GM21529 (cell line): ENCODE measurements around the gene CACNA2D1.
"Not testable (repeated sequence)": the region's sequence is repeated elsewhere in the genome, so short reads cannot be mapped to it uniquely, and the experiment has no call there.

Experiments used
- ATAC-seq: cut with Tn5 transposase; IDR thresholded peaks from one replicate; pipeline ENCODE4 v1.9.1; 2021; ENCODE audit not compliant: unreplicated experiment

The CACNA2D1 gene

DNA sequence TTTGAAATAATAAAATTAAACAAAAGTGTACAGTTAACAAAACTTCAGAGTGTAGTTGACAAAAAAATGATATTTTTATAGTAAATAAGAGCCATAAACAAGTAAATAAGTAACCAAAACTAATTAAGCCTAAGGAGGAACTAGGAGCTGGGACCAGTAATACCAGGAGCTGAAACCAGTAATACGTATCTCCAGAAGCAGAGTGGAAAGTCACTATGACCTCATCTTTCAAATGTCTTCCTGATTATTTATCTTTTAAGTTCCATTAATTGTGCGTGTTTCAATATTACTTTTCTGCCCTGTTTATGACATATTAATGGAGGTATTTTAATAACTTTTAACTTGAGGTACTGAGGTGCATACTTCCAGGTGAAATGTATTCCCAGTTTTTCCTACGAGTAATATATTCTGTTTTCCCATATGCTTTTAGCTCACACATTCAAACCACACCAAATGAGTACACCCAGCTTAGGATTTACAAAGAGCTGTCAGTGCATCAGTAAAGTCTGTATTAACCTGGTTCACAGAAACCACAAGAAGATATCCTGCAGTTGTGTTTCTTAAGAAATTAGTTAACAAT is 390.0 kb downstream of the CACNA2D1 start:
- ATAC-seq = no peak

DNA sequence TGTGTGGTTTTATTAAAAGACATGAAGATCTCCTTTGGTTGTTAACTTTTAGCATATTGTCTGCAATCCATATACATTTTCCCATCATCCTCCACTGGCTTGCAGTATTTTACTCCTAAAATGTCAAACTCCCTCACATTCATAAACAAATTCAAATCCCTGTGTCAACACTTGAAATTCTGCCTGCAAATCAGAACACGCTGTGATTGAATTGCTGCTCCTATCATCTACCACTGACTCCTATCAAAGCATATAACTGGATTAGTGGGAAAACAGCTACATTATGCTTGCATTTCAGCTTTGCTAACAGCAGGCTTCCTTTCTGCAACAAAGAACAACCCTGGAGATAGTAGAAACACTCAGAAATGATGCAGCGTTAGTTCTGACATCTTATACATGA is 392.0 kb downstream of the CACNA2D1 start:
- ATAC-seq = no peak

DNA sequence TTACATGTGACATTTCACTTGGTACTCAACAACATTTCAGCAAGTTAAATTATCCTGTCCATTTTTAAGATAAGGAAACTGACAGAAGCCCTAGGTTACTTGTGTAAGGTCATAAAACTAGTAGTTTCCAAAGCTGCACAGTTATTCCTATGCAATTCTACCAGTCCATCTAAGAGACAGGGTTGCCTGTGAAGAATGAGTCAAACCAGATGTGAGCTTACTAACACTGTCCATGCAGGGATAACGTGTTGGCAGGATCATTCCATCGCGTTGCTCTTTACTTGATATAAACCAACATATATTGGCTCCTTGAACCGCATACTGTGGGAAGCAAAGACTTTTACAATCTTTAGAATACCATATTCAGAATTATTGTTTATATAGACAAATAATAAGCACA is 392.8 kb downstream of the CACNA2D1 start:
- ATAC-seq = no peak

DNA sequence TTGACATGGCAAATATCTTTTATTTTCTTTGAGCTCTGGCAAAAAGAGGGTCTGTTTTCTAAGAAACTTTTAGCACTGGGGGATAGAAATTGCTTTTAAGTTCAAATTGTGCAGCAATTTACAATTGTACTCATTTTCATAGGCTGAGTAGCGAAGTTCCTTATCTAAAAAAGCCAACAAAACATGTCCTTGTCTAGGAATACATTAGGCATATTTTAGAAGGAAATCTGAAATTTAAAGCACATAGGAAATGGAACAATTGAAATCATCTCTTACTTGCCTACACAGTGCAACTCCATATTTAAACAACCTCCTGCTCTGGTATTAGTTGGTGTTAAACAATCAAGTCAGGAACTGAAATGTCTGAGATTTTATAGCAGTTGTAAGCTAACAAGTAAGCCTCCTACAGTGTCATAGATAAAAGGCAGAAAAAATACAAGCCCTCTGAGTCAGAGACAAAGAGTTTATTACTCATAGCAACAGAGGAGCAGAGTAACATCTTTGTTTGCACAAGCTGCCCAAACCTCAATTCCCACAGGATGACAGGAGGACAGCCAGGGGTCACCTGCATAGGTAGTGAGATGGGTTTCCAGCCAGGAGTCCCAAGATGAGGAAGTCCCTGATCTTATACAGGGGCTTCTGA is 393.6 kb downstream of the CACNA2D1 start:
- ATAC-seq = no peak

DNA sequence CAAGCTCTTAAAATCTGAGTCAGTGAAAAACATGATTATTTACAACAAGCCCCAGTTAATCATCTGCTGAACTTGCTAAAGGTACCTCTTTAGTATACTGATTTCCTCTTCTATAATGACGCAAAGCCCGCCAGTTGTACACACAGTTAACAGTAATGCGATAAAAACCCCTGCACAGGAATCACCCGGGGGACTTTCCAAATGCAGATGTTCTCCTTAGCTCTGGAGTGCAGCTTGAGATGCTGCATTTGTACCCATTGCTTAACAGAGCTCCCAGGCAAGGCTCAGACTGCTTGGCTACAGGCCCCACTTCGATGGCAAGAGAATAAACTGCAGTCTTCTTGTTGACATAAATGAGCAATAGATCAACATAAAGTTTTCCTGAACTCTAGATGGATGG is 394.1 kb downstream of the CACNA2D1 start:
- no peak for ATAC-seq

DNA sequence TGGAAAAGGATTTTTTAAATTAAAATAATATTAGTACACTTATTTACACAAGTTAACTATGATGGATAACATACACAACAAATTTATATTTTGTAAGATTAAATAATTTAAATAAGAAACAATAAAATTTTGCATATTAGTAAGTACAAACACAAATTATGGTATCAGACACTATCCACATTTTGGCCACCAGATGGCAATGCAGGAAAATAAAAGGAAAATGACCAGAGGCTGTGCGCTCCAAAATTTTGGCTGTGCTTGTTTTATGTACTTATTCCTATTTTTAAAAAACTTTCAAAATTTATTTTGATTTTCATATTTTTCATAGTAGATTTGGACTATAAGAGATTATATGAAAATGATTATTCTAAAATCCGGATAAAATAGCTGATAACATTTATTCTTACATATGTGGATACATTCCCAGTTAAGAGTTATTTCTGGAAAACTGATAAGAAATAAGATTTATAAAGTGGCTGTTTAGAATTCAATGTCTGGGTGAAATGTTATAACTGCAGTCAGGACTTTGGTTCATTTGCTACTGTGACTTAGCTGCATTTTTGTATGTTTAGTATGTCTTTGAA is 399.0 kb downstream of the CACNA2D1 start:
- no peak for ATAC-seq

DNA sequence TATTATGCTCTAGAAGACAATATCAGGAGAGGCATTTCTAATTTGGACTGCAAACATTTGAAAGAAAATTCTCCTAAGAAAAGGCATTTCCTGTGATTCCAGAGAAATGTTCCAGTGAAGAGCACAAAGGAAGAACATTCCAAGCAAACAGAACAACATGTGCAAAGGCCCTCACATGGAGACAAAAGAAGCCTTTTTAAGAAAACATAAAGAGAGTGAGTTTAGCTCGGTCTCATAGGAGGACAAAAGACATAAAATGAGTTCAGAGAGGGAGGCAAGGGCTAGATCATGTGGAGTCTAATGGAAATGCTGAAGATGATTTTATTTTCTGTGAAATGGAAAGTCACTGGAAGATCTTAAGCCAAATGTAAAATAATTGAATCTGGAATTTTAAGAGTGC is 404.0 kb downstream of the CACNA2D1 start:
- no peak for ATAC-seq

DNA sequence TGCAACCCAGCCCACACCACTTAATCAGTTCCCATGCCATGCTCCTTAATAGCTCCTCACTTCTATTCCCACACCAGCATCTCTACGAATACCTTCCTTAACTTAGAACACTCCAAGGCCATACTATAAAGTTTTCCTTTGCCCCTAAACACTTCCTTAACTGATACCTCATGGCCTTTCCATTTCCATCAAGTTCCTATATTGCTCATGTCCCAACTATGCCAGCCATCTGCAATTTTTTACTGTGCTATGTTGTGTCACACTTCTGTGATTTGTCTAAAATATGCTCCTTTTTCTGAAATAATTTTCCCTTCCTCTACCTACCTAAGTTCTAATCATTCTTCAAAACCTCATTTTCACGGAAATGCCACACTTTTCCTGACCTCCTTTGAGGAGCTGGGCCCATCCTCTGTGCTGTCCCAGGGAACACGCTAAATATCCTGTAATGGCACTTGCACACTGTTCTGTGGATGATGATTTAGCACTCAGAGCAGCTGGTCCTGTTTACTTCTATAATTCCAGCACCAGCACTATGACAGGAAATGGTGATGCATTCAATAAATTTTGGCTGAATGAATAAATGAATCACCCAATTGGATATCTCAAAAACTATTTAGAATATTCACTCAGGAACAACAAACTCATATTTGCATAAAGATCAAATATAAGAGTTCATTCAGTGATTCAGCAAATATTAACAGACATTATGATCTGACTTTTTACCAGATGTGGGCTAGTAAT is 407.3 kb downstream of the CACNA2D1 start:
- ATAC-seq = no peak

DNA sequence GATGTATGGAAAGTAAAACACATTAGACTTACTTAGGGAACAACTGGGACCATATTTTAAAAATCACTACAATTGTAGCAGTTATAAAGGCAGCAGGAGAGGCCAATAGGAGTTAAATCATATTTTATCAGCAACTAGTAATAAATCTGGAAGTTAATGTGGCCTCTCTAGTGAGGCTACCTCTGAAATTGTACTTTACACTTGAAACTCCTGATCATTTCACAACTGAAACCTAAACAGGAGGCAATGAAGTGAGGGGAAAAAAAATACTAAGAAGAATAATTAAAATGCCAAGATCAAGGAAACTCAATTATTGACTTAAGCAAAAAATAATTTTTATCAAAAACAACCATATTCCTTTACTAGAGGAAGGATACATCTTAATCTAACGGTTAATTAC is 408.1 kb downstream of the CACNA2D1 start:
- no peak for ATAC-seq

DNA sequence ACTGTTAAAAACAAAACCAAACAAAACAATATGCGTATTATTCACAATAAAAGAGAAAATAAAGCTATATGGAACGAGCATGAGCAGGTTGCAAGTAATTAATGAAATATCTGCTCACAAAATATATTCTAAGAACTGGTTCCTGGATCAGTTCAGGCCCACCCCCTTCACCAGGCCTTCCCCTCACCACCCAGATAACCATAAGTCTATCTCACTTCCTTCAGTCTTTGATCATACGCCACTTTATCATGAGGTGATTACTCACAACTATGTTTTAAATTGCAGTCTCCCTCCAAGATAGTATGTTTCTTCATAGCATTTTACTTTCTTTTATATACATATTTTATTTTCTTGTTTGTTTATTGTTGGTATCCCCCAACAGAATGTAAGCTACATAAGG is 410.7 kb downstream of the CACNA2D1 start:
- ATAC-seq = no peak

DNA sequence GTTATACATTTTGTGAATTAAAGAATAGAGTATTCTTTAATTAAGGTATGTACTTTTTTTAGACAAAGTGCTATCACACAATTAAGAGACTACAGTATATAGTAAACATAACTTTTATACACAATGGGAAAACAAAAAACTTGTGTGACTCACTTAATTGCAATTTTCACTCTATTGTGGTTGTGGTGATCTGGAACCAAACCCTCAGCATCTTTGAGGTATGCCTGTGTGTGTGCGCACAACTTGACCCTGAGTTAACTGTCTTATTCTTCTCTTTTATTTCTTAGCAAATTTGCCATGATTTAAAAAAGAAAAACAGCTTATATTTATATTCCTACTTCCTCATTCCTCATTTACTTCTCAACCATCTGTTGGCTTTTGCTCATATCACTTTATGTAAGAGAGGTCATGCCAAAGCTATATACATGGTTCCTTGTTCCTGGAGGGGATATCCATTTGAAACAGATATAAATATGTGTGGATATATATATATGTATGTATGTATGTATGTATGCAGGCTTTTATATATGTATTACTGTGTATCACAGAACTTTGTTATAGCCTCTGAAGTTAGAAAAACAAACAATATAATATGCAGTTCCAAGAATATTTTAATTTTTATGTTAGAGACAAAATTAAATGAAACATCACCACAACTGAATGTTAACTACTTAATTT is 414.2 kb downstream of the CACNA2D1 start:
- ATAC-seq = no peak

DNA sequence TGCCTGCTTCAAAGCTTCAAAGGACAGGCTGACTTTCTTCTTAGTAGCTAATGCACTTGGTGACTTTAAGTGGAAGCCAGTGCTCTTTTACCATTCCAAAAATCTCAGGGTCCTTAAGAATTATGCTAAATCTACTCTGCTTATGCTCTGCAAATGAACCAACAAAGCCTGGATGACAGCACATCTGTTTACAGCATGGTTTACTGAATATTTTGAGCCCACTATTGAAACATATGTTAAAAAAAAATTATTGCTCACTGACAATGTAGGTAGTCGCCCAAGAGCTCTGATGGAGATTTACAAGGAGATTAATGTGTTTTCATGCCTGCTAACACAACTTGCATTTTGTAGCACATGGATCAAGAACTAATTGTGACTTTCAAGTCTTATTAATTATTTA is 415.5 kb downstream of the CACNA2D1 start:
- ATAC-seq = no peak

DNA sequence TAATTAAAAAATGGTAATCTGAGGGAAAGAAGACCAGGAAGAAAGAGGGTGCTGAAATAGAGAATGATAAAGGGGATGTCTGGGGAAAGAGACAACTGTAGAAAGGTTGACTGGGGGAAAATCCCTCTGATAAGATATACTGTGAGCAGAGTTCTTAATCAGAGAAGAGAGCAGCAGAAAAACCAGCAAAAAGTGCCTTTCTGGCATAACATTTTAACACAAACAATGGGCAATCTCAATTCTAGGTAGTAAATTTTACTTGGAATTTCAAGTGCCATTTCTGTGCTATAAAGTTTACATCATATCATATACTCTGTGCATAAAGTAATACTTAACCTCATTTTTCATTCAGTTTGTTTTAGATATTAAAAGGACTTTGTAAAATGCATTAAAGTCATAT is 421.9 kb downstream of the CACNA2D1 start:
- ATAC-seq = no peak

DNA sequence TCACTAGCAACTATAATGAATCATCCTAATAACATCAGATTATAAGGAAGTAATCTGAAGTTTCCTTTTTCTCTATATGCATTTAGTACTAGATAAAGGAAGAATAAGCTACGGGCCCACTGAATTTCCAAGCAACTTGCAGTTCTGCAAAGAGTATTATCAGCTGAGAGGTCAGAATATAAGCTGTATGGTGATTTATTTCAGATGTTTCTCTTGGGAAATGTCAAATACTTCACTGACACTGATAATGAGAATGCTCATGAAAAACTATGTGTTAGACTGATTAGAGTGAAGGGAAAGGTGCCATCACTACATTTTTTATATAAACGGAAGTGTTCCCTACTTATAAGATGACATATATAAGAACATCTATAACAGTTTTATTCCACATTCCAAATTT is 422.5 kb downstream of the CACNA2D1 start:
- no peak for ATAC-seq

DNA sequence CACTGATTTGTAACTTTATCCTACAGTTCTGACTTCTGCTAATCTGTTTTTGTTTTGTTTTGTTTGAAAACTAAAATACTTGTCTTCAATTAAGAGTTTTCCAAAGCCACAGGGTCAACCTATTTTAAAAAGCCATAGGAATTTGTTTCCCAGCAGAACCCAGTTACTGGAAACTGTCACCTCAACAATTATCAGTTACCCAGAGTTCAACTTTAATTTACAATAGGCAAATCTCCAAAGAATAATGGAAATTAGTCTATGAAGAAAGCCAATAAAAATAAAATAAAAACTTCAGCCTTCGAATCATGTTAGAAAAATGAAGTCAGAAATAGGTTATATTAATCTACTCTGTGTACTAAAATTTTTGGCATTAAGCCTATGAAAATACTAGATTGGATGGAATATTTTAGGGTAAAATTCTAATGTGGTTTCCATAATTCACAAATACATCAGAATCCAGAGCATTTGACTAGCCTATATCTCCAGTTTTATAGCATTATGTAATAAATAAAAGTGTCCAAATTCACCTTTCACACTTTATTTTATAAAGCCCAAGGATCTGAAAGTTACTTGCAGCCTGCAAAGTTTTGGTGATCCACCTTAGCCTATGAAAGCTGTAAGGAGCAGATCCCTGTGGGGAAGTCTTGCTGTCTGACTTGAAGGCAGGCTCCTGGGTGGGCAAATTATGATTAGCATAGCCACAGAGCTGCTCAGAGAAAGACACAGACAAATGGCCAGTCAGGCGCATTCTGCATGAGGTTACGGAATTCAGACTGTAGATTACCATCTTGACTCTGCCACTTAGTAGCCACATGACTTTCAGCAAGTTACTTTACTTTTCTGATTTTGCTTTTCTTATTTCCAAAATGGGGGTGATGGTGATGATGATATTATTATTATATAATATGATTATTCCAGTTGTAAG is 423.8 kb downstream of the CACNA2D1 start:
- ATAC-seq = no peak

DNA sequence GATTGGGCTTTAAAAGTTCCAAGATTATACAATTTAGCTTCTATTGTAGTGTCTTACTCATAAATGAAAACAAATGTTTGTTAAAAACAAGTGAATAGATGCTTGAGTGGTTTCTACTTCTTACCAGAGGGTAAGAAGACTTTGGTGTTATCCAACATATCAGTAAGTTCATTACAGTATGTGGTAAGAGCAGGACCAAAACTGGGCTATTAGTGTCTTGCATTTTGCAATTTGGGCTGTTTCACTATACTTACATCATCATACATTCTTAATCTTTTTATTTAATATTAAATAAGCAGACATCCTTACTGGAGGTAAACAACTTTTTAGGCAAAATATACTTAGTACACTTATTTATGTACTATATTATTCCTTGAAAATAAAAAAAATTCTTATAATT is 425.4 kb downstream of the CACNA2D1 start:
- ATAC-seq = no peak

DNA sequence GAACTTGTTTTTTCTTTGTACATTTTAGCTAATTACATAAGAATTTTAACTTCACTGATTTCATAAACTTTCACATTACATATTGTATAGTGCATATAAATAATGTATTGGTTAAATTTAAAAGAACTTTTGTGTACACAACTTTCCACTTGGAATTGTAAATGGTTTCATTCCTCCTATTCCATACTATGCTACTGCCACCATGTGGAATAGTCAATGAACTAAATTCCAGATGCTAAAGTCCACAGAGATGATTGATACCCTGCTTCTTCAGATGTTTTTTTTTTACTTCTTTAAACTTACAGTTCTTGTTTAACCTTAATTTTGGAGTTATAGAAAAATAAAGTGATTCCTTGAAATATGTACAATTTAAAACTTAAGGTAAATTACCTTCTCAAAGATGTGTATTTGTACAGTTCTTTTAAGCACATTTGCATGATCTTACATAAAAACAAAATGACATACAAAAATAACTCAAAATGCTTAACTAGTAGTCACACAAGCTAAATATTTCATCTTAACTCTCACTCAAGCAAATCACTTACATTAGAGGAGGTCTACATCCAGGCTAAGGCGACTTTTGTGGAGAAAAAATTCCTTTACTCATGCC is 426.1 kb downstream of the CACNA2D1 start:
- no peak for ATAC-seq

DNA sequence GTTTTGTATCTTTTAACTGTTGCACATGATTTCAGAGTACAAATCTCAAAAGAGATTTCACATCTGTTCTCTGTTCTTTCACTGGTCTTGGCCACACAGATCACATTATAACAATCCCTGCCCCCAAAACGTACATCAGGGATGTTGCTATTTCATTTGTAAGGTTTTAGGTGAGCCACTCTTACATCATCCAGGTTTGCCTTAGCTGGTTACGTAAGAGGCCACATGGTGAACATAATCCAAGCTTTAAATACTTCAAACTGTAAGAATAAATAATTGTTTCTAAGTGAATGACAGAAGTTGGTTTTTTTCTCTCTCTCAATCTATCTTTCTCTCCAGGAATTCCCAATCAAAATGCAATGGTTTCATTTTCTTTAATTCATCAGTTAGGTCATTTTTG is 427.8 kb downstream of the CACNA2D1 start:
- ATAC-seq = no peak

DNA sequence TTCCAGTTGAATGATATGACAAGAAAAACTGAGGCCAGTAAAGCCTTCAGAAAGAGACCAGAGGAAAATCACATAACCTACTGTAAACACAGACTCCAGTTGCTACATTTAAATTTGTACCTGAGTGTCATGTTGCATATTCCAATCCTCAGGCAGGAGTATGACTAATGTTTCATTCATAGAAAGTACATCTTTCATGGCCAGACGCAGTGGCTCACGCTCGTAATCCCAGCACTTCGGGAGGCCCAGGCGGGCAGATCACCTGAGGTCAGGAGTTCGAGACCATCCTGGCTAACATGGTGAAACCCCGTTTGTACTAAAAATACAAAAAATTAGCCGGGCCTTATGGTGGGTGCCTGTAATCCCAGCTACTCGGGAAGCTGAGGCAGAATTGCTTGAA is 429.0 kb downstream of the CACNA2D1 start:
- not testable (repeated sequence) for ATAC-seq

DNA sequence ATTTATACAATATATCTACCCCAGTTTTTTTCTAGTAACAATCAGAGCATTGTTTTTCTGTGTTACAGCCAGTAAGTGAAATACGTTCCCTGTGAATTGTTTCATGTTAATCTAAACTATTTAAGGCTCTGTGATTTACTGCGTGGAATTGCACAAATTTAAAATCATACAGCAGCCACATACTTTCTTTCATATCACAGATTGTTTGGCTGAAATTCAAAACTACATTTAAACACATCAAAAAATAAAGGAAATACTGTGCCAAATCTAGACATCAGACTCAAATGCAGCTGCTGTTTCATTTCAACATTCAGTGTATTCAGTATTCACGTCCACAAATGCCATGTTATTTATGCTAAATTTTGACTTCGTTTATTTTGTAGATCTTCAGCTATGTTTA is 431.1 kb downstream of the CACNA2D1 start:
- ATAC-seq = no peak
